Esophagus (tissue), 2 donors: ENCODE data around the gene ARSG. TPM values are rescaled to one million over a fixed set of nuclear protein-coding genes. Genes with fewer than 3 reads are reported as not detected.
"Not testable (repeated sequence)": the region's sequence is repeated elsewhere in the genome, so short reads cannot be mapped to it uniquely, and the experiment has no call there.

Experiments
- H3K27ac ChIP-seq, 2 donors: one replicate each; pipeline ENCODE4 v1.5.1; 2013; ENCODE audit warnings: low read depth in 2 of 2, mild to moderate bottlenecking in 2 of 2, inconsistent platforms in 1 of 2, low read length in 1 of 2, moderate library complexity in 1 of 2
- H3K27me3 ChIP-seq, 2 donors: one replicate each; pipeline ENCODE4 v1.6.1; 2013; ENCODE audit warnings: low read length in 2 of 2, control low read depth in 1 of 2, mild to moderate bottlenecking in 1 of 2; ENCODE audit not compliant: insufficient read depth in 2 of 2, control insufficient read depth in 1 of 2
- H3K36me3 ChIP-seq, 2 donors: one replicate each; pipeline ENCODE4 v1.6.1; 2013; ENCODE audit warnings: low read length in 1 of 2; ENCODE audit not compliant: control insufficient read depth in 2 of 2, insufficient read depth in 2 of 2
- H3K4me1 ChIP-seq, 2 donors: one replicate each; pipeline ENCODE4 v1.6.1; 2013; ENCODE audit warnings: low read length in 1 of 2; ENCODE audit not compliant: control insufficient read depth in 2 of 2, insufficient read depth in 2 of 2
- H3K4me3 ChIP-seq, 2 donors: one replicate each; pipeline ENCODE4 v1.5.1; 2013; ENCODE audit warnings: low read length in 2 of 2, mild to moderate bottlenecking in 2 of 2, low read depth in 1 of 2, moderate library complexity in 1 of 2
- H3K9me3 ChIP-seq, 2 donors: one replicate each; pipeline ENCODE4 v1.6.1; 2013; ENCODE audit warnings: mild to moderate bottlenecking in 2 of 2, low read depth in 1 of 2, low read length in 1 of 2, moderate library complexity in 1 of 2; ENCODE audit not compliant: control insufficient read depth in 2 of 2, insufficient read depth in 1 of 2
- WGBS, 2 donors: extraction: QIAGEN DNeasy Blood & Tissue Kit; methylation state at CpG; one replicate each; pipeline ENCODE4 v1.1.7; 2013; 5-methylcytosine and 5-hydroxymethylcytosine counted together
- polyA plus RNA-seq, 2 donors: library from polyadenylated mRNA; stranded (reverse); fragments of 200-250 nt; gene quantifications; one replicate each; pipeline ENCODE4 v1.2.3, GENCODE V29; 2013
- donor health status: healthy with polysubstance abuse.
- donor health status: Bipolar disorder and iron deficiency.

The ARSG gene
- polyA plus RNA-seq, 2 donors = 2.8 to 3.5 TPM

GRCh38 chr17:68396226-68397107, 105.2 kb downstream of the ARSG start:
- 78 to 84% methylated on average over 10 of the region's 10 CpGs for WGBS, 2 donors
- Histone ChIP-seq H3K27ac (no peak overlapping the region), H3K27me3 (no peaks in the 10 kb centered on the region)

GRCh38 chr17:68397108-68397536, 105.8 kb downstream of the ARSG start:
- Histone ChIP-seq H3K4me3 (no peak overlapping the region), H3K4me1 (no peaks in the 10 kb centered on the region), H3K36me3 (peaks cover 0 to 2% of the 10 kb centered on the region in 2 donors), H3K9me3 (peaks cover 4 to 5% of the 10 kb centered on the region in 2 donors), H3K27ac (no peak overlapping the region), H3K27me3 (no peaks in the 10 kb centered on the region)
- WGBS, 2 donors = 73 to 76% methylated on average over 7 of the region's 7 CpGs

More at GRCh38 chr17:68396226-68397107, 105.2 kb downstream of the ARSG start:
- Histone ChIP-seq H3K36me3 (peaks cover 0 to 2% of the 10 kb centered on the region in 2 donors), H3K9me3 (peaks cover 4 to 5% of the 10 kb centered on the region in 2 donors), H3K4me1 (no peaks in the 10 kb centered on the region), H3K4me3 (no peak overlapping the region)

- Histone ChIP-seq H3K27ac (no peak overlapping the region), H3K9me3 (peaks cover 4 to 5% of the 10 kb centered on the region in 2 donors), H3K4me1 (no peaks in the 10 kb centered on the region), H3K27me3 (no peaks in the 10 kb centered on the region), H3K36me3 (peaks cover 0 to 2% of the 10 kb centered on the region in 2 donors), H3K4me3 (no peak overlapping the region)
- 21 to 28% methylated on average over 11 of the region's 11 CpGs for WGBS, 2 donors
These were observed 107.7 kb downstream of the ARSG start for GRCh38 chr17:68398691-68399637.

- Histone ChIP-seq H3K27ac (peak overlapping the region in 1 of 2 donors; percentile 46), H3K4me3 (no peak overlapping the region)
- 55 to 59% methylated on average over 19 of the region's 19 CpGs for WGBS, 2 donors
These were observed 108.5 kb downstream of the ARSG start for GRCh38 chr17:68399638-68400403.

GRCh38 chr17:68400404-68400735, 109.1 kb downstream of the ARSG start:
- Histone ChIP-seq H3K27ac (no peak overlapping the region), H3K9me3 (no peaks in the 10 kb centered on the region), H3K4me3 (no peak overlapping the region), H3K4me1 (no peaks in the 10 kb centered on the region), H3K27me3 (no peaks in the 10 kb centered on the region), H3K36me3 (peaks cover 0 to 2% of the 10 kb centered on the region in 2 donors)
- 77 to 82% methylated on average over 4 of the region's 4 CpGs for WGBS, 2 donors

More at GRCh38 chr17:68399638-68400403, 108.5 kb downstream of the ARSG start:
- Histone ChIP-seq H3K9me3 (peaks cover 2 to 3% of the 10 kb centered on the region in 2 donors), H3K27me3 (no peaks in the 10 kb centered on the region), H3K36me3 (peaks cover 0 to 2% of the 10 kb centered on the region in 2 donors), H3K4me1 (no peaks in the 10 kb centered on the region)

GRCh38 chr17:68401288-68401687, 110.0 kb downstream of the ARSG start:
- H3K27ac ChIP-seq = no peak overlapping the region
- H3K27me3 ChIP-seq = no peaks in the 10 kb centered on the region
- H3K36me3 ChIP-seq = no peaks in the 10 kb centered on the region
- H3K4me1 ChIP-seq = no peaks in the 10 kb centered on the region
- H3K4me3 ChIP-seq = no peak overlapping the region
- H3K9me3 ChIP-seq = no peaks in the 10 kb centered on the region
- 85 to 93% methylated on average over 7 of the region's 7 CpGs for WGBS, 2 donors

- Histone ChIP-seq H3K36me3 (no peaks in the 10 kb centered on the region), H3K4me3 (no peak overlapping the region), H3K27ac (no peak overlapping the region), H3K4me1 (no peaks in the 10 kb centered on the region), H3K9me3 (no peaks in the 10 kb centered on the region), H3K27me3 (no peaks in the 10 kb centered on the region)
- WGBS, 2 donors = 76 to 86% methylated on average over 1 of the region's 1 CpG
These were observed 111.8 kb downstream of the ARSG start for GRCh38 chr17:68403122-68403521.

GRCh38 chr17:68403837-68404236, 112.5 kb downstream of the ARSG start:
- H3K27ac ChIP-seq, H3K4me1 ChIP-seq, H3K9me3 ChIP-seq, H3K27me3 ChIP-seq, H3K36me3 ChIP-seq, H3K4me3 ChIP-seq: not testable (repeated sequence)
- 93 to 97% methylated on average over 3 to 5 of the region's 5 CpGs for WGBS, 2 donors

- not testable (repeated sequence) for H3K4me3 ChIP-seq, H3K9me3 ChIP-seq, H3K27me3 ChIP-seq, H3K4me1 ChIP-seq, H3K36me3 ChIP-seq, H3K27ac ChIP-seq
- WGBS, 2 donors = 81 to 88% methylated on average over 1 of the region's 1 CpG
These were observed 116.4 kb downstream of the ARSG start for GRCh38 chr17:68407656-68408055.
